Fibroblast of gingiva (primary cell): ENCODE measurements around the gene ARMC6.

Experiments
- DNase-seq: peaks from one replicate; pipeline ENCODE4 v3.0.0-alpha.2; 2011; ENCODE audit warnings: low read depth

The ARMC6 gene

GRCh38 chr19:19107654-19108053 is 74.3 kb downstream of the ARMC6 start:
- DNase-seq = no peak
